Fibroblast of lung (primary cell): ENCODE measurements around the gene TNS3. TPM values are rescaled to one million over a fixed set of nuclear protein-coding genes. Genes with fewer than 3 reads are reported as not detected.

Experiments used
- DNase-seq, 2 donors: peaks; one replicate each; pipeline versions ENCODE4 v3.0.0 to v3.0.0-alpha.2; 2010; ENCODE audit warnings: low read depth in 2 of 2
- H2AFZ ChIP-seq: 2 replicates; pipeline ENCODE4 v1.5.1; 2012; ENCODE audit warnings: low read length, control low read depth, inconsistent platforms
- H3K27ac ChIP-seq: 2 replicates; pipeline ENCODE4 v1.5.1; 2011; ENCODE audit warnings: low read length, control low read depth; ENCODE audit not compliant: insufficient read depth
- H3K27me3 ChIP-seq: 2 replicates; pipeline ENCODE4 v1.5.1; 2011; ENCODE audit warnings: mild to moderate bottlenecking, low read length; ENCODE audit not compliant: control insufficient read depth, insufficient read depth
- H3K36me3 ChIP-seq: 2 replicates; pipeline ENCODE4 v1.5.1; 2011; ENCODE audit warnings: low read length; ENCODE audit not compliant: control insufficient read depth, insufficient read depth
- H3K4me1 ChIP-seq: 2 replicates; pipeline ENCODE4 v1.5.1; 2011; ENCODE audit warnings: low read length; ENCODE audit not compliant: control insufficient read depth, insufficient read depth; ENCODE audit errors: extremely low read depth
- H3K4me2 ChIP-seq: 2 replicates; pipeline ENCODE4 v1.5.1; 2011; ENCODE audit warnings: low read length, control low read depth; ENCODE audit not compliant: insufficient read depth; ENCODE audit errors: extremely low read depth
- H3K4me3 ChIP-seq, 4 experiments: fragments of 200-600 bp in 1 of 4; sonication (generic) in 1 of 4; replicated peaks in 1 of 4; 2 replicates each; pipeline ENCODE4 v1.5.1; 2011 to 2016; ENCODE audit warnings: low read length in 4 of 4, low read depth in 3 of 4, mild to moderate bottlenecking in 3 of 4, control low read depth in 2 of 4, inconsistent platforms in 1 of 4, mixed read lengths in 1 of 4; ENCODE audit not compliant: insufficient read depth in 1 of 4; ENCODE audit errors: control extremely low read depth in 1 of 4
- H3K79me2 ChIP-seq: 2 replicates; pipeline ENCODE4 v1.5.1; 2012; ENCODE audit warnings: mild to moderate bottlenecking, low read length, inconsistent platforms; ENCODE audit not compliant: control insufficient read depth, insufficient read depth
- H3K9ac ChIP-seq: 2 replicates; pipeline ENCODE4 v1.5.1; 2011; ENCODE audit warnings: mild to moderate bottlenecking, low read length, control low read depth; ENCODE audit not compliant: insufficient read depth
- H3K9me3 ChIP-seq: 2 replicates; pipeline ENCODE4 v1.5.1; 2012; ENCODE audit warnings: low read depth, low read length; ENCODE audit not compliant: control insufficient read depth, insufficient read depth
- H4K20me1 ChIP-seq: 2 replicates; pipeline ENCODE4 v1.5.1; 2011; ENCODE audit warnings: low read length; ENCODE audit not compliant: control insufficient read depth, insufficient read depth; ENCODE audit errors: extremely low read depth
- CTCF ChIP-seq, 2 donors: IDR thresholded peaks in 1 of 2; conservative IDR thresholded peaks in 1 of 2; 1 replicate in 1 of 2; 2 replicates in 1 of 2; pipeline ENCODE4 v1.5.1; 2011 to 2012; ENCODE audit warnings: low read length in 2 of 2, control low read depth in 1 of 2, inconsistent platforms in 1 of 2, low read depth in 1 of 2, mild to moderate bottlenecking in 1 of 2
- EZH2 ChIP-seq: IDR thresholded peaks from 2 replicates; pipeline ENCODE4 v1.5.1; 2012; ENCODE audit warnings: low read length, control low read depth, mild to moderate bottlenecking; ENCODE audit errors: missing control alignments
- polyA plus RNA-seq, 2 donors: library from polyadenylated mRNA; depleted of rRNA in 1 of 2; stranded (reverse) in 1 of 2; unstranded in 1 of 2; fragments of >200 nt; gene quantifications; 2 replicates each; pipeline ENCODE4 v1.2.1, GENCODE V29; 2011 to 2012; ENCODE audit warnings: missing spikeins in 1 of 2
- total RNA-seq: library from RNA; depleted of rRNA; stranded (reverse); fragments of >200 nt; gene quantifications from 2 replicates; pipeline ENCODE4 v1.2.1, GENCODE V29; 2014

The TNS3 gene
- total and polyA plus RNA-seq, 2 donors (not counting 1 experiment from before 2014, with no cell fraction given), result 74.4 to 88.8 TPM

GRCh38 chr7:47328392-47329319 is 253.3 kb downstream of the TNS3 start:
- Histone ChIP-seq H3K79me2 (peaks cover 6% of the 10 kb centered on the region), H3K36me3 (no peaks in the 10 kb centered on the region), H3K4me2 (peak overlapping the region; percentile 68), H2AFZ (no peak overlapping the region), H3K9ac (no peak overlapping the region), H3K4me1 (peaks cover 47% of the 10 kb centered on the region), H4K20me1 (no peaks in the 10 kb centered on the region), H3K4me3 (peak overlapping the region in 1 of 4 experiments; percentile 20), H3K9me3 (no peaks in the 10 kb centered on the region), H3K27ac (peak overlapping the region; percentile 78), H3K27me3 (no peaks in the 10 kb centered on the region)
- no peak for DNase-seq
- TF ChIP-seq EZH2 (no peak), CTCF (conservative IDR thresholded peaks at IDR 0.05 in 1 of 2, IDR thresholded peaks at IDR 0.05 in 1 of 2; ENCODE audit: low read depth in 1 of 2, low read length in 2 of 2) (no peak)

- no peaks in the 10 kb centered on the region for H3K9me3 ChIP-seq
- H3K27me3 ChIP-seq, result no peaks in the 10 kb centered on the region
- no peaks in the 10 kb centered on the region for H4K20me1 ChIP-seq
- H3K27ac ChIP-seq, result peak overlapping the region; percentile 78
- H3K4me2 ChIP-seq, result peak overlapping the region; percentile 86
- H3K79me2 ChIP-seq, result peaks cover 6% of the 10 kb centered on the region
- peaks cover 43% of the 10 kb centered on the region for H3K4me1 ChIP-seq
- peak overlapping the region; percentile 35 to 58 (median 40) for H3K4me3 ChIP-seq
- peak; percentile 84 to 89 for DNase-seq
- TF ChIP-seq EZH2, result no peak
- no peak for TF ChIP-seq CTCF (conservative IDR thresholded peaks at IDR 0.05 in 1 of 2, IDR thresholded peaks at IDR 0.05 in 1 of 2; ENCODE audit: low read depth in 1 of 2, low read length in 2 of 2)
- H3K9ac ChIP-seq, result peak overlapping the region; percentile 55
- H2AFZ ChIP-seq, result no peak overlapping the region
- no peaks in the 10 kb centered on the region for H3K36me3 ChIP-seq
These were observed 254.1 kb downstream of the TNS3 start for GRCh38 chr7:47327698-47328391.

- Histone ChIP-seq H3K27ac (peak overlapping the region; percentile 78), H3K9ac (peak overlapping the region; percentile 55), H3K4me2 (peak overlapping the region; percentile 86), H3K9me3 (no peaks in the 10 kb centered on the region), H3K4me1 (peaks cover 46% of the 10 kb centered on the region), H3K27me3 (no peaks in the 10 kb centered on the region), H3K36me3 (no peaks in the 10 kb centered on the region), H3K79me2 (peaks cover 7% of the 10 kb centered on the region), H4K20me1 (no peaks in the 10 kb centered on the region), H2AFZ (no peak overlapping the region), H3K4me3 (peak overlapping the region; percentile 35 to 58 (median 40))
- TF ChIP-seq CTCF (conservative IDR thresholded peaks at IDR 0.05 in 1 of 2, IDR thresholded peaks at IDR 0.05 in 1 of 2; ENCODE audit: low read depth in 1 of 2, low read length in 2 of 2) (no peak), EZH2 (no peak)
- DNase-seq, result peak in 1 of 2 donors; percentile 65
These were observed 254.6 kb downstream of the TNS3 start for GRCh38 chr7:47327346-47327697.
